Loucy (cell line): ENCODE measurements around the gene CD151.

Source experiments
- H2AFZ ChIP-seq: fragments of 200-600 bp; sonication (generic); 2 replicates; pipeline ENCODE4 v1.6.0; 2016; ENCODE audit warnings: antibody characterized with exemption, mild to moderate bottlenecking, low read length, moderate library complexity
- H3F3A ChIP-seq: fragments of 200-600 bp; 2 replicates; pipeline ENCODE4 v1.6.0; 2016; ENCODE audit warnings: antibody characterized with exemption, low read depth, mild to moderate bottlenecking
- H3K27me3 ChIP-seq: fragments of 200-600 bp; sonication (generic); 2 replicates; pipeline ENCODE4 v1.6.1; 2014; ENCODE audit warnings: low read length, mild to moderate bottlenecking; ENCODE audit not compliant: insufficient read depth, poor library complexity, severe bottlenecking
- H3K36me3 ChIP-seq: fragments of 200-600 bp; sonication (generic); 2 replicates; pipeline ENCODE4 v1.6.1; 2016; ENCODE audit warnings: low read length; ENCODE audit not compliant: insufficient read depth
- H3K4me1 ChIP-seq: fragments of 200-600 bp; sonication (generic); 2 replicates; pipeline ENCODE4 v1.5.1; 2014; ENCODE audit warnings: low read length, mild to moderate bottlenecking; ENCODE audit not compliant: insufficient read depth, poor library complexity, severe bottlenecking
- H3K4me2 ChIP-seq: fragments of 200-600 bp; sonication (generic); 2 replicates; pipeline ENCODE4 v1.6.0; 2014; ENCODE audit warnings: antibody characterized with exemption, low read length, low read depth, mild to moderate bottlenecking; ENCODE audit not compliant: poor library complexity, severe bottlenecking
- H3K4me3 ChIP-seq: fragments of 200-600 bp; sonication (generic); 2 replicates; pipeline ENCODE4 v1.5.1; 2014; ENCODE audit warnings: low read length, mild to moderate bottlenecking, mixed read lengths; ENCODE audit not compliant: poor library complexity, severe bottlenecking
- H3K79me2 ChIP-seq: fragments of 200-600 bp; sonication (generic); 2 replicates; pipeline ENCODE4 v1.6.1; 2014; ENCODE audit warnings: low read length; ENCODE audit not compliant: insufficient read depth
- H3K9ac ChIP-seq: fragments of 200-600 bp; sonication (generic); 2 replicates; pipeline ENCODE4 v1.6.0; 2014; ENCODE audit warnings: mild to moderate bottlenecking, low read depth, low read length, moderate library complexity; ENCODE audit not compliant: poor library complexity, severe bottlenecking
- H3K9me2 ChIP-seq: fragments of 200-600 bp; sonication (generic); replicated peaks from 2 replicates; pipeline ENCODE4 v1.6.1; 2016; ENCODE audit warnings: low read depth, low read length, mixed read lengths
- H3K9me3 ChIP-seq: fragments of 200-600 bp; sonication (generic); 2 replicates; pipeline ENCODE4 v1.6.1; 2014; ENCODE audit warnings: mild to moderate bottlenecking, antibody characterized with exemption, low read length, low read depth; ENCODE audit not compliant: insufficient read depth
- H4K20me1 ChIP-seq: fragments of 200-600 bp; sonication (generic); 2 replicates; pipeline ENCODE4 v1.6.0; 2014; ENCODE audit warnings: antibody characterized with exemption, low read length, mild to moderate bottlenecking; ENCODE audit not compliant: insufficient read depth, poor library complexity, severe bottlenecking
- EZH2phosphoT487 ChIP-seq: fragments of 200-600 bp; IDR thresholded peaks from 2 replicates; pipeline ENCODE4 v1.6.1; 2018; ENCODE audit warnings: antibody characterized with exemption, mild to moderate bottlenecking, moderate library complexity, borderline replicate concordance
- TF ChIP-seq, protein P1 (sequence below): fragments of 200-600 bp; sonication (generic); conservative IDR thresholded peaks from 2 replicates; pipeline ENCODE4 v1.5.1; 2014; ENCODE audit warnings: mild to moderate bottlenecking, antibody characterized with exemption, low read length

The CD151 gene

GRCh38 chr11:833114-833791, 501 bp downstream of the CD151 start:
- Histone ChIP-seq H3K36me3 (no peaks in the 10 kb centered on the region; the same call in 1 of the 2 replicates), H3K4me2 (peak overlapping the region; percentile 84), H3F3A (no peaks in the 10 kb centered on the region), H4K20me1 (peaks cover 5% of the 10 kb centered on the region), H3K9ac (peak overlapping the region; percentile 78), H3K79me2 (peaks cover 6% of the 10 kb centered on the region; the same call in 1 of the 2 replicates), H3K4me3 (peak overlapping the region; percentile 77), H2AFZ (peak overlapping the region; percentile 3; the same call in 1 of the 2 replicates), H3K9me2 (no peaks in the 10 kb centered on the region), H3K27me3 (no peaks in the 10 kb centered on the region), H3K9me3 (no peaks in the 10 kb centered on the region), H3K4me1 (peaks cover 15% of the 10 kb centered on the region)
- TF ChIP-seq EZH2phosphoT487, result no peak
- TF ChIP-seq, protein P1, sequence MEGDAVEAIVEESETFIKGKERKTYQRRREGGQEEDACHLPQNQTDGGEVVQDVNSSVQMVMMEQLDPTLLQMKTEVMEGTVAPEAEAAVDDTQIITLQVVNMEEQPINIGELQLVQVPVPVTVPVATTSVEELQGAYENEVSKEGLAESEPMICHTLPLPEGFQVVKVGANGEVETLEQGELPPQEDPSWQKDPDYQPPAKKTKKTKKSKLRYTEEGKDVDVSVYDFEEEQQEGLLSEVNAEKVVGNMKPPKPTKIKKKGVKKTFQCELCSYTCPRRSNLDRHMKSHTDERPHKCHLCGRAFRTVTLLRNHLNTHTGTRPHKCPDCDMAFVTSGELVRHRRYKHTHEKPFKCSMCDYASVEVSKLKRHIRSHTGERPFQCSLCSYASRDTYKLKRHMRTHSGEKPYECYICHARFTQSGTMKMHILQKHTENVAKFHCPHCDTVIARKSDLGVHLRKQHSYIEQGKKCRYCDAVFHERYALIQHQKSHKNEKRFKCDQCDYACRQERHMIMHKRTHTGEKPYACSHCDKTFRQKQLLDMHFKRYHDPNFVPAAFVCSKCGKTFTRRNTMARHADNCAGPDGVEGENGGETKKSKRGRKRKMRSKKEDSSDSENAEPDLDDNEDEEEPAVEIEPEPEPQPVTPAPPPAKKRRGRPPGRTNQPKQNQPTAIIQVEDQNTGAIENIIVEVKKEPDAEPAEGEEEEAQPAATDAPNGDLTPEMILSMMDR, result no peak

DNA sequence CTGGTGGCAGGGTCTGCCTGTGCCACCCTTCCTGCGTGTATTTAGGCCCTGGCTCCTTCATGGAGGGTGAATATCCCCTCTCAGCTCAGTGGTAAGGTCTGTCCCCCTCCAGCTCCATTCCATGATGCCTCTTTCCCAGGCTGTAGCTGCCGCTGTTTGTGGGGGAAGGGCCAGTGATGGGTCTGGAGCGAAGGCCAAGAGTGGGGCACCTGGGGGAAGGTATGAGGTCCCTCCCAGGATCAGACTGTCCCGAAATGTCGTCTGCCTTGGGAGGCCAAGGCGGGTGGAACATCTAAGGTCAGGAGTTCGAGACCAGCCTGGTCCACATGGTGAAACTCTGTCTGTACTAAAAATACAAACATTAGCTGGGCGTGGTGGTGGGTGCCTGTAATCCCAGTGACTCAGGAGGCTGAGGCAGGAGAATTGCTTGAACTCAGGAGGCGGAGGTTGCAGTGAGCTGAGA, 1.1 kb downstream of the CD151 start:
- Histone ChIP-seq H4K20me1 (peaks cover 10% of the 10 kb centered on the region), H3K27me3 (no peaks in the 10 kb centered on the region), H3K4me3 (peak overlapping the region; percentile 77), H3K9me3 (no peaks in the 10 kb centered on the region), H3K36me3 (peaks cover 4% of the 10 kb centered on the region; the same call in 1 of the 2 replicates), H3K4me1 (peaks cover 15% of the 10 kb centered on the region), H3K9me2 (no peaks in the 10 kb centered on the region), H3K4me2 (peak overlapping the region; percentile 84), H2AFZ (no peak overlapping the region), H3F3A (no peaks in the 10 kb centered on the region), H3K79me2 (peaks cover 6% of the 10 kb centered on the region; the same call in 1 of the 2 replicates), H3K9ac (peak overlapping the region; percentile 78)
- TF ChIP-seq EZH2phosphoT487, result no peak
- TF ChIP-seq, protein P1, result no peak

- peak overlapping the region; percentile 84 for H3K4me2 ChIP-seq
- H3K4me1 ChIP-seq, result peaks cover 15% of the 10 kb centered on the region
- no peak overlapping the region for H2AFZ ChIP-seq
- peaks cover 10% of the 10 kb centered on the region for H4K20me1 ChIP-seq
- no peaks in the 10 kb centered on the region for H3K9me2 ChIP-seq
- no peak overlapping the region for H3K9ac ChIP-seq
- no peaks in the 10 kb centered on the region for H3K9me3 ChIP-seq
- H3K27me3 ChIP-seq, result no peaks in the 10 kb centered on the region
- TF ChIP-seq, protein P1, result no peak
- no peak for TF ChIP-seq EZH2phosphoT487
- peak overlapping the region; percentile 13 for H3K4me3 ChIP-seq
- no peaks in the 10 kb centered on the region for H3F3A ChIP-seq
- H3K36me3 ChIP-seq, result peaks cover 11% of the 10 kb centered on the region; the same call in 1 of the 2 replicates
- H3K79me2 ChIP-seq, result peaks cover 9% of the 10 kb centered on the region; the same call in 1 of the 2 replicates
These were observed 1.9 kb downstream of the CD151 start for GRCh38 chr11:834371-835316.
